HG03108 (cell line): ENCODE measurements around the gene ST8SIA6.
"Not testable (repeated sequence)": the region's sequence is repeated elsewhere in the genome, so short reads cannot be mapped to it uniquely, and the experiment has no call there.

ENCODE experiments used
- ATAC-seq: cut with Tn5 transposase; IDR thresholded peaks from one replicate; pipeline ENCODE4 v1.9.1; 2021; ENCODE audit warnings: moderate library complexity; ENCODE audit not compliant: unreplicated experiment

ST8SIA6 gene

GRCh38 chr10:17457083-17457482 lies 2.7 kb upstream of the ST8SIA6 start:
- no peak for ATAC-seq

GRCh38 chr10:17456032-17456548 lies 1.7 kb upstream of the ST8SIA6 start:
- ATAC-seq = no peak

- no peak for ATAC-seq
Measured at GRCh38 chr10:17455015-17455520, 673 bp upstream of the ST8SIA6 start.

- no peak for ATAC-seq
Measured at GRCh38 chr10:17453373-17454091, 863 bp downstream of the ST8SIA6 start.

GRCh38 chr10:17453035-17453372 lies 1.4 kb downstream of the ST8SIA6 start:
- ATAC-seq = no peak

GRCh38 chr10:17452060-17452841 lies 2.1 kb downstream of the ST8SIA6 start:
- ATAC-seq = no peak

- ATAC-seq = no peak
Measured at GRCh38 chr10:17450024-17450423, 4.4 kb downstream of the ST8SIA6 start.

GRCh38 chr10:17445400-17445998 lies 8.9 kb downstream of the ST8SIA6 start:
- no peak for ATAC-seq

GRCh38 chr10:17444388-17444714 lies 10.0 kb downstream of the ST8SIA6 start:
- no peak for ATAC-seq

- peak; percentile 86 for ATAC-seq
Measured at GRCh38 chr10:17443707-17444387, 10.5 kb downstream of the ST8SIA6 start.

GRCh38 chr10:17438583-17438982 lies 15.8 kb downstream of the ST8SIA6 start:
- ATAC-seq = no peak

GRCh38 chr10:17436578-17436977 lies 17.8 kb downstream of the ST8SIA6 start:
- ATAC-seq = not testable (repeated sequence)

- ATAC-seq = no peak
Measured at GRCh38 chr10:17435953-17436352, 18.4 kb downstream of the ST8SIA6 start.

GRCh38 chr10:17435187-17435586 lies 19.2 kb downstream of the ST8SIA6 start:
- ATAC-seq = no peak

GRCh38 chr10:17432723-17433122 lies 21.7 kb downstream of the ST8SIA6 start:
- no peak for ATAC-seq

GRCh38 chr10:17431871-17432311 lies 22.5 kb downstream of the ST8SIA6 start:
- ATAC-seq = no peak

- no peak for ATAC-seq
Measured at GRCh38 chr10:17430647-17431355, 23.6 kb downstream of the ST8SIA6 start.

GRCh38 chr10:17429490-17429889 lies 24.9 kb downstream of the ST8SIA6 start:
- ATAC-seq = no peak

- ATAC-seq = peak; percentile 65
Measured at GRCh38 chr10:17428351-17429097, 25.9 kb downstream of the ST8SIA6 start.
